Retinal pigment epithelial cell (primary cell): ENCODE measurements around the gene ERC2.

ENCODE experiments used
- DNase-seq: peaks from one replicate; pipeline ENCODE4 v3.0.0-alpha.2; 2010; ENCODE audit warnings: low read depth
- H3K4me3 ChIP-seq: 2 replicates; pipeline ENCODE4 v1.5.1; 2011; ENCODE audit warnings: mild to moderate bottlenecking, low read length, control low read depth, moderate library complexity
- CTCF ChIP-seq: conservative IDR thresholded peaks from 2 replicates; pipeline ENCODE4 v1.5.1; 2011; ENCODE audit warnings: low read depth, low read length, control low read depth, inconsistent platforms

Gene ERC2

GRCh38 chr3:55750525-55750924, 717.7 kb downstream of the ERC2 start:
- peak; percentile 13 for DNase-seq
- no peak overlapping the region for H3K4me3 ChIP-seq
- no peak for TF ChIP-seq CTCF

- no peak for DNase-seq
- no peak overlapping the region for H3K4me3 ChIP-seq
- no peak for TF ChIP-seq CTCF
Observed at GRCh38 chr3:55749036-55749435, 719.2 kb downstream of the ERC2 start.

- no peak overlapping the region for H3K4me3 ChIP-seq
- no peak for DNase-seq
- peak; percentile 50 for TF ChIP-seq CTCF
Observed at GRCh38 chr3:55746808-55747413, 721.4 kb downstream of the ERC2 start.

- no peak for TF ChIP-seq CTCF
- DNase-seq, result no peak
- H3K4me3 ChIP-seq, result no peak overlapping the region
Observed at GRCh38 chr3:55742832-55743136, 725.5 kb downstream of the ERC2 start.

GRCh38 chr3:55742022-55742831, 726.0 kb downstream of the ERC2 start:
- TF ChIP-seq CTCF, result no peak
- DNase-seq, result no peak
- no peak overlapping the region for H3K4me3 ChIP-seq

GRCh38 chr3:55737186-55737585, 731.1 kb downstream of the ERC2 start:
- no peak for TF ChIP-seq CTCF
- no peak for DNase-seq
- H3K4me3 ChIP-seq, result no peak overlapping the region

- no peak for TF ChIP-seq CTCF
- no peak overlapping the region for H3K4me3 ChIP-seq
- no peak for DNase-seq
Observed at GRCh38 chr3:55735976-55736375, 732.3 kb downstream of the ERC2 start.
